ENCODE results near the gene QRICH2. TPM values are rescaled to one million over a fixed set of nuclear protein-coding genes. Genes with fewer than 3 reads are reported as not detected.
"Not testable (repeated sequence)": the region's sequence is repeated elsewhere in the genome, so short reads cannot be mapped to it uniquely, and the experiment has no call there.

The QRICH2 gene
- total RNA-seq, 1 experiment from 2014 or later: 0.47 TPM

- in situ Hi-C loops (cut with HindIII; ENCODE audit: low sequenced_read_pairs): no loop called here
These were observed 25.8 kb upstream of the QRICH2 start for GRCh38 chr17:76333673-76334505.

GRCh38 chr17:76331083-76331482 is 23.0 kb upstream of the QRICH2 start:
- in situ Hi-C loops (cut with HindIII; ENCODE audit: low sequenced_read_pairs): no loop called here
- no peak for DNase-seq (ENCODE audit: low spot score)

More at GRCh38 chr17:76333673-76334505, 25.8 kb upstream of the QRICH2 start:
- no peak for DNase-seq (ENCODE audit: low spot score)

- in situ Hi-C loops (cut with HindIII; ENCODE audit: low sequenced_read_pairs): no loop called here
These were observed 21.6 kb upstream of the QRICH2 start for GRCh38 chr17:76329664-76330063.

GRCh38 chr17:76327696-76328095 is 19.6 kb upstream of the QRICH2 start:
- in situ Hi-C loops (cut with HindIII; ENCODE audit: low sequenced_read_pairs): no loop called here
- no peak for DNase-seq (ENCODE audit: low spot score)

More at GRCh38 chr17:76329664-76330063, 21.6 kb upstream of the QRICH2 start:
- DNase-seq (ENCODE audit: low spot score): no peak

GRCh38 chr17:76326306-76326705 is 18.2 kb upstream of the QRICH2 start:
- in situ Hi-C loops (cut with HindIII; ENCODE audit: low sequenced_read_pairs): no loop called here
- no peak for DNase-seq (ENCODE audit: low spot score)

GRCh38 chr17:76318586-76318985 is 10.5 kb upstream of the QRICH2 start:
- in situ Hi-C loops (cut with HindIII; ENCODE audit: low sequenced_read_pairs): no loop called here
- no peak for DNase-seq (ENCODE audit: low spot score)

- no peak for DNase-seq (ENCODE audit: low spot score)
- in situ Hi-C loops (cut with HindIII; ENCODE audit: low sequenced_read_pairs): no loop called here
These were observed 9.5 kb upstream of the QRICH2 start for GRCh38 chr17:76317535-76317934.

GRCh38 chr17:76314392-76315227 is 6.5 kb upstream of the QRICH2 start:
- DNase-seq (ENCODE audit: low spot score): no peak
- in situ Hi-C loops (cut with HindIII; ENCODE audit: low sequenced_read_pairs): no loop called here

- DNase-seq (ENCODE audit: low spot score): no peak
- in situ Hi-C loops (cut with HindIII; ENCODE audit: low sequenced_read_pairs): no loop called here
These were observed 4.7 kb upstream of the QRICH2 start for GRCh38 chr17:76312735-76313134.

GRCh38 chr17:76309461-76309860 is 1.4 kb upstream of the QRICH2 start:
- in situ Hi-C loops (cut with HindIII; ENCODE audit: low sequenced_read_pairs): no loop called here
- no peak for DNase-seq (ENCODE audit: low spot score)

- in situ Hi-C loops (cut with HindIII; ENCODE audit: low sequenced_read_pairs): no loop called here
- DNase-seq (ENCODE audit: low spot score): no peak
These were observed 644 bp downstream of the QRICH2 start for GRCh38 chr17:76307299-76307965.

- not testable (repeated sequence) for DNase-seq (ENCODE audit: low spot score)
These were observed 3.0 kb downstream of the QRICH2 start for GRCh38 chr17:76305135-76305454.

GRCh38 chr17:76304226-76305134 is 3.6 kb downstream of the QRICH2 start:
- in situ Hi-C loops (cut with HindIII; ENCODE audit: low sequenced_read_pairs): no loop called here
- DNase-seq (ENCODE audit: low spot score): no peak

More at GRCh38 chr17:76305135-76305454, 3.0 kb downstream of the QRICH2 start:
- in situ Hi-C loops (cut with HindIII; ENCODE audit: low sequenced_read_pairs): not testable (repeated sequence)

- DNase-seq (ENCODE audit: low spot score): no peak
- in situ Hi-C loops (cut with HindIII; ENCODE audit: low sequenced_read_pairs): no loop called here
These were observed 10.6 kb downstream of the QRICH2 start for GRCh38 chr17:76297436-76297835.

GRCh38 chr17:76296889-76297288 is 11.2 kb downstream of the QRICH2 start:
- in situ Hi-C loops (cut with HindIII; ENCODE audit: low sequenced_read_pairs): no loop called here
- no peak for DNase-seq (ENCODE audit: low spot score)

- in situ Hi-C loops (cut with HindIII; ENCODE audit: low sequenced_read_pairs): no loop called here
- DNase-seq (ENCODE audit: low spot score): no peak
These were observed 11.9 kb downstream of the QRICH2 start for GRCh38 chr17:76296186-76296585.

GRCh38 chr17:76293106-76293505 is 15.0 kb downstream of the QRICH2 start:
- DNase-seq (ENCODE audit: low spot score): no peak
- in situ Hi-C loops (cut with HindIII; ENCODE audit: low sequenced_read_pairs): no loop called here

GRCh38 chr17:76292567-76292966 is 15.5 kb downstream of the QRICH2 start:
- DNase-seq (ENCODE audit: low spot score): no peak
- in situ Hi-C loops (cut with HindIII; ENCODE audit: low sequenced_read_pairs): no loop called here

Data from G401 (cell line).